RKO (cell line): Measurements from ENCODE around the gene C9.
"Not testable (repeated sequence)": the region's sequence is repeated elsewhere in the genome, so short reads cannot be mapped to it uniquely, and the experiment has no call there.

Experiments
- DNase-seq: peaks from one replicate; pipeline ENCODE4 v3.0.0-alpha.2; 2016; ENCODE audit warnings: low spot score

Gene C9

GRCh38 chr5:39364367-39364766 lies at the start of gene C9:
Gene C9, minus strand, starts transcription at chr5:39364495. Its CDS starts 31 bp downstream, at chr5:39364464.
- no peak for DNase-seq

DNA sequence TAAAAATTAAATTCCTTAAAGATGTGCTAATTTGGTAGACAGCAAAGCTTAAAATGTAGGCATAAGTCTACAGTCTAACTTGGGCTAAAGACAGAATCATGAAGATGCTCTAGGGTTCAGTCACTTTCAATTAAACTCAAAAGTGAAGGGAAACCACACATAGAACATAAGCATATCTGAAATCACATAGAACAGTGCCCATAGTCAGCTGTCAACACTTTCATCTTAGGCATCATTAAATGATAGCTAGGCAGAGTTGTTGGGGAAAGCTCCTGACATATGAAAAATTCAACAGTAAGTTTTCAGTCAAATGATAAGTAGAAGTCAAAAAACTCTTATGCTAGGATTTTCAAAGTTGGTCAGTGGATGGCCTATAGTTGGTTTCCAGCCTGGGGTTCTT lies 49.5 kb upstream of the C9 start:
- no peak for DNase-seq

DNA sequence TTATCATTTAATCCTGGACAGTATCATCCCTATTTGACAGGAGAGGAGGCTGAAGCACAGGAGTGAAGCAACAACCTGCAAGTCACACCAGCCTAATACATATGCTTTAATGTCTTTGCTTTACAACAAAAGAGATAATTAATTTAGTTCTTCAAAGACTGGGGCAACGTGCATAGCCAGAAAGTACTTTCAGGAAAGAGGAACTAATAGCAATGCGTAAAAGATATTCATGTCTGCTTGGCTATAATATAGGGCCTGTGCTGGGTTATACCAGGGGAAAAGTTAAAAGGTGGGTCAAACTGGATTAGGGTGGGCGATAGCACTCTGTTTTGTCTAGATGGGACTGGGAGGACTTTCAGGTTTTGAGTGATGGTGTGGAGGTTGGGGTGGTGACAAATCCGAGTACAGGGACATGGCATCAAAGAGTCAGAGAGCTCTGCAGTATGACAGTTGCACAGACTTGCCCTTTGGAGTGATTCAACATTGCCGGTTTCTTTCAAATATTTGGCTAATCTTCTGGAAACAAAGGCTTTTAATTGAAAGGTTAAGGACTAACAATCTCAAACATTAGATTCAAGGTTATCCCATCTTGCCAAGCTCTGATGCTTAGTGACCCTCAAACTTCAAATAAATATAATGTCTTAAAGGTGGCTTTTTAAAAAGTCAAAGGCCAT lies 48.6 kb upstream of the C9 start:
- no peak for DNase-seq

GRCh38 chr5:39411985-39412384 lies 47.7 kb upstream of the C9 start:
- DNase-seq, result no peak

DNA sequence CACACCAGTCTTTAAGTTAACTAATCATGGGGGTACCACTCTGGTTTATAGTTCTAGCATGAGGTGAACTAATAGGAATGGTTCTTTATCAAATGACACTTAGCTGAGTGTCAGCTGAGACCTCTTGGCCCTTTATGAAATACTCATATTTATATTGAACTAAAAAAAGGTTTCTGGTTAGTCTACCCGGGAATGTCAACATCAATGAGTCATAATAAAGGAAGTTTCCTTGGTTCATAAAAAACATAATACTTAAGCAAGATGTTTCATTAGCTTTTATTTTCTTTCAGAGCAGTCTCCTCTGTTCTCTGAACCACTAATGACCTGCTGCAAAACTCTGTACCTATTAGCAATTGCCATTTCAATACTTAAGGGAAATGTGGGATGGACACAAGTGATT lies 46.8 kb upstream of the C9 start:
- peak; percentile 5 for DNase-seq

GRCh38 chr5:39409033-39409432 lies 44.7 kb upstream of the C9 start:
- DNase-seq, result no peak

DNA sequence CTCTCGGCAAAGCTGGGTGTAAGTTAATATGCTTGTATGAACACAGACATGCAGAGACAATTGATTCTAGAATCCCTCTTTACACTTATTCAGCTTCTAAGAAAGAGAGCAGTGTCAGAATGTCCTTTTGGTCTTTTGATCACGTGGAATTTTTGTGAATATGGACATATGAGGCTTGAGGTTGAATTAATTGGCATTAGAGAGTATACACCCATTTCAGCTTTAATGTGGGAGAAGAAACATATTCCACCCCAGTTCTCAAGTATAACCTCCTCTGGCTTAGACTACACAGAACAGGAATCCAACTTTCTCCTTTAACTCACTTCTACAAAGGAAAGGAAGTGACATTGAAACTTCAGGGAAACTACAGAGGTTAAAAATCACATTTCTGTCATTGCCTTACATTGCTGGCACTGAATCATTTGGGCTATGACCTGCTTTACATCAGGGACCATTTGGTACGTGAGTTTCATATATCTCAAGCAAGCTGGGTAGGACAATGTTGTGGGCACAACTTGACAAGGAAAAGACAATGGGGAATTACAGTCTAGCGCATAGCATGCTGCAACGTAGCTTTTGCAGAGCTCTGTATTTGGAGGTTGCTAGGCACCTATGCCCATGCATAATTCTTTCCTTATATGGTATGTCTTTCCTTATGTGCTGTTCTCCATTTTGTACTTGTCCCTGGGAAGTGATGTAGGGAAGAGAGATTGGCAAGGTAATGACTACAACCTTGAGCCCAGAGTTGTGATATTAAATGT lies 41.0 kb upstream of the C9 start:
- DNase-seq, result no peak

- DNase-seq, result not testable (repeated sequence)
Observed at GRCh38 chr5:39403761-39404160, 39.5 kb upstream of the C9 start.

DNA sequence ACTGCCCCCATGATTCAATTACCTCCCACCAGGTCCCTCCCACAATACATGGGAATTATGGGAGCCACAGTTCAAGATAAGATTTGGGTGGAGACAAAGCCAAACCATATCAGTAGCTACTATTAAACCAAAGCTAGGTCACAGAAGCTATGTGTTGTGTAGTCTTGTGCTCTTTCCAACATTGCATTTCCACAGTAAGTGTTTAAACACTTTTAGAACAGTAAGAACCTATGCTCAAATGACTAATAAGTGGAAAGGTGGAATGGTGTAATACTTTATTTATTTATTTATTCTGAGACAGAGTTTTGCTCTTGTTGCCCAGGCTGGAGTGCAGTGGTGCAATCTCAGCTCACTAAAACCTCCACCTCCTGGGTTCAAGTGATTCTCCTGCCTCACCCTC lies 37.8 kb upstream of the C9 start:
- not testable (repeated sequence) for DNase-seq

DNA sequence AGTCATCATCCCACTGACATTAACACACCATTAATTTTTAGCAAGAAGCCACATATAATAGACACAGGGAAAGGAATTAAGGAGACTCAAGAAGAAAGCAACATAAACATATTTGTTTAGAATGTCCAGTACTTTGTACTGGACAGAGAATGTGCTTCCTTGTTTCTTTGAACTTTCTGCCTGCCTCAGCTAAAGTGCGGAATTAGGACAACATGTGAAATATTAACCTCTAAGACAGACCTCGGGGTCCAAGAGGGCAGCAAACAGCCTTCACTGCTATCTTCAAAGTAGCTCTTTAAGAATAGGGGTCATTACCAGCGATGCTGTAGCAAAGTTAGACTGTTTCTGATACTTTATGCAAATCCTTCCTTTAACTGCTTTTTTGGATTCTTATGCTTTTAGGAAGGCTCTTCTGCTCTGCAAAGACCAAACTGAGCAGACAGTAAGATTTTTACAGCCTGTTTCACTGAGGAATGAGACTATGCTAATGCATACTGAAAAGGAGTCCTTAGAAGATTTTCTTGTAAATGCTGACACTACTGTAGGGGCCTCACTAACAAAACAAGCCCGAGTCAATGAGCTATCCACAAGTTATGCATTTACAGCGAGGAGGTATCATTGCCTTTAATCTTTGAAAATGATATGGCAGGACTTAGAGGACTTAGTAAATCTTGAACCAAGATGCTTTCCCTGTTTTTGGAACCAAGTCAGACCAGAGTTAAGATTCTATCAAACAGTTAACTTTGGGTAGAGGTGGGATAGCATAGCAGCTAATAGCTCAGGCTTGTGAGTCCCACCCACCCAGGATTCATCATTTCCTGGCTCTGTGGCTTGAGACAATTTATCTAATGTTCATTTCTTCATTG lies 36.7 kb upstream of the C9 start:
- no peak for DNase-seq

DNA sequence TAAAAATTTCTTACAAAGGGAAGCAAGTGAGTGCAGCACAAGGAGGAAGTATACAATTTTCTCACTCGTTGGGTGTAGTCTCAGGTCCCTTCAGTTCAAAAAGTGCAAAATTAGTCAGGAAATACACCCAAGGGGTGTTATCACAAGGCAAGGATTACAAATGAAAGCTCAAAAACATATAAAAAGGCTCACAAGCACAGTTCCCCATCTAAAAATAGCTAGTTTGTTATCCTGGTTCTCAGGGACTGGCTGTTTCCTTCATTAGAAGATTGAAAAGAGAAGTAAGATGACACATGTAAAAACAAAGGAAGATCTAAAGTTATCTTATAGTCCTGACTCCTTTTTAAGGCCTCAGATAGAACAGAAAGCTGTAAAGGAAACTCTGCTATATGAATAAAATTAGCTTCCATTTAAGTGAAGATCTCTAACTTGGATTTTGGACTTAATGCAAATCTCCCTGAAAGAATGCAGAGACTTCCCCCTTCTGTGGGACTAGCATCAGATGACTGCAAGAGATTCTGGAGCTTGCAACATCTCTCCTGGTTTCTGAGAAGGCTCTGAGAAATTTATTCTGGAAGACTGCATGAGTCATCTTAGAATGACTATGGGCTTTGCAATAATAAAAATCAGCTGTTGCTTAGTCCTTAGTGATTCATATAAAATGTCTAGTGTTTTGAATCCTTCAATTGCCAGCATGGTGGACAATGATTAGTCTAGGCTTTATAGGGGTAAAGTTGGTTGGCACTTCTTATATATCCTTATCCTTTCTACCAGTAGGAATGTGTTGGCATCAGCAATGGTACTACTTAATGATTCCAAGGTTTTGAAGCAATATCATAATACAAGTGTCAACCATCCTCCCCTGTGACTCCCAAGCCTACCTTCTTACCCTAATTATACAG lies 35.1 kb upstream of the C9 start:
- peak; percentile 93 for DNase-seq

DNA sequence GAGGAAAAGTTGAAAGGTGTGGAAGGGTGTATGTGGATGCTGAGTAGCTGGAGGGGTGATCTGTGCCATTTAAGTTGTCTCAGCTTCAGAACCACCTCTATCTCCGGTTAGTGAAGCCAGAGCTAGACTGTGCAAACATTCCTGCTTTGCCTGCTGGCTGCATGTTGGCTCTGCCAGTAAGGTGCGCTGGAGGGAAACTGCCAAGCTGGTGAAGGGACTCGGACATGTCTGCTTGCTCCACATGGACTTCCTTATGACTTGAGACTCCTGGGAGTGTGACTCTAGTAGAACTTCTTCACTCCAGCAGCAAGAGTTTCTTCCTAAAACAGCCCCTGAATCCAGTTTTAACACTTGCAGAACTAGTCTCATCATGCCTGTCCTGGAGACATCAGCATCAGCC lies 32.5 kb upstream of the C9 start:
- no peak for DNase-seq

DNA sequence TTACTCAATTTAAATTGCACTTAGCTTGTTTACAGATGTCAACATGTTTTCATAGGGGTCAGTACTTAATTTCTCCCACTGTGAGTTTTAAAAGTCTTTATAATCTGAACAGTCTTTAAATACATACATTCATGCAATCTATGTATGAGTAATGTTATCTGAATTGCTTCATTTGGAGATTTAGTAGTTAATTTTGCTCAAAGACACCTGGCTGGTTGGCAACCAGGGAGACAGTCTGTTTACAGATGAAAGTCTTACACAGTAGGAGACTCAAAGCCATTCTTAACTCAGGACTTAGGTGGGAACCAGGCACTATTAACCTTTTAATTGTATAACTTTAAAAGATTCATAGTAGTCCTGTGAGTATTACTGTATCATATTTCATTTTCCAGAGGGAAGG lies 31.2 kb upstream of the C9 start:
- DNase-seq, result no peak

GRCh38 chr5:39394946-39395345 lies 30.7 kb upstream of the C9 start:
- peak; percentile 18 for DNase-seq

DNA sequence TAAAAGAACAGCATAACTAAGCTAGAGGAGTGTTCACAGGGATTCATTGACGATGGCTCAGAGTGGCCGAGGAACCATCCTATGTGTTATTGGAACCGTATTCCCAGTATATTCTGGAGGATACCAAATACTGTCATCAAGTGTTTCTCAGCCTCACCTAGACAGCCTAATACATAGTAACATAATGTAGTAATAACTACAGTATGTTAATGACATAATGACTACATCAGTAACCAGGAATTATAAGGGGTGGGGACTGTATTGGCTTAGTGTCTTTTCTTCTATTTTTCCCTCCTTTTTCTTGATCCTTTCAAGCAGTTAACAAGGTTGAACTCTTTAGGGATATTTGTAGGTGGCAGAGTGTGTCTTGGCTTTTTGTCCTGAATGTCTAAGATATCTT lies 26.6 kb upstream of the C9 start:
- no peak for DNase-seq

- no peak for DNase-seq
Observed at GRCh38 chr5:39387293-39387692, 23.0 kb upstream of the C9 start.

DNA sequence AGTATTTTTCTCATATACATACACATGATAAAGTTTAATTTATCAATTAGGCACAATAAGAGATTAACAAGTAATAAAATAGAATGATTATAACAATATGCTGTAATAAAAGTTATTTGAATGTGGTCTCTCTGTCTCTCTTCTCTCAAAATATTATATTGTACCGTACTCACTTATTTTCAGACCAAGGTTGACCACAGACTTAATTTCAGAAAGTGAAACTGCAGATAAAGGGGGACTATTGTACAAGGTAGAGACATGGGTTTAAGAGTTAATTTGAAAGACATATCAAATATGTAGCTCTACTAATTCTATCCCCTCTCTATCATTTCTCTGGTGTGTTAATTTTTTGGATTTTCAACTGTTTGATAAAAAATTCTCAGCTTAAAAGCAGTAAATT lies 20.0 kb upstream of the C9 start:
- no peak for DNase-seq

- DNase-seq, result no peak
Observed at GRCh38 chr5:39381376-39381775, 17.1 kb upstream of the C9 start.

DNA sequence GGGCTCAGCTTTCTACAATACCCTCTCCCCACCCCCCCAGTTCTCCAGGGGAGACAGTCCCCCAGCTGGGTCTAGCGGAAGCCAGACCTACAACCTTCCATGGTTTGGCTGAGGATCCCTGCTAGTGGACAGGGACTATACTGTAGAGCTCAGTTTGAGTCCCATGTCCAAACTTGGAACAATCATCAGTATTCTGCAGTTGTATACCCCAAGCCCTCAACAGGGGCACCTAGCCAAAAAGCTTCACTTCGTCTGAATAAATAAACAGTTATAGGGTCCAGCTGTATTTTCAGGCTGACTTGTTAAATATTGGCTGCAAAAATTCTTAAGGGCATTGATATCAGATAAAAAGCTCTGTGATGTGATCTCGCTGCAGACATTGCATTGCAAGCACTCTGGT lies 15.4 kb upstream of the C9 start:
- no peak for DNase-seq

DNA sequence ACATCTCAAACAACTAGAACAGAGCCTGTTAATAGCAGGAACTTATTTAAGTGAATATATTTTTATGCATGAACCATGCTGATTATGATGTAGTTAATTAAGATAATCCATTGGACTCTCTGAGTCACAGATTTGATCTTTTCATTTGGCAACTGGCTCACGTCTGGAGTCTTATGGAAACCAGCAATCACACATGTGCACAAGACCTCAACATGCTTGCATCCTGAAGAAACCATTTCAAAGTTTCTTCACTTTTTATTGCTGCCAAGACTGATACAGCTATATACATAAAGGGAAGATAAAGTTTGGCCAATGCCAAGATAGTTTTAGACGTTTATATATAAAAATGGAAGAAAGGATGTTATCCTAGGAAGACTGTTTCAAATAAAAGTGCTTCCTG lies 13.3 kb upstream of the C9 start:
- DNase-seq, result no peak

GRCh38 chr5:39376293-39376714 lies 12.0 kb upstream of the C9 start:
- peak; percentile 73 for DNase-seq

GRCh38 chr5:39373791-39374190 lies 9.5 kb upstream of the C9 start:
- DNase-seq, result no peak
